IMR-90 (cell line): Measurements from ENCODE around the gene TBC1D16. TPM values are rescaled to one million over a fixed set of nuclear protein-coding genes. Genes with fewer than 3 reads are reported as not detected.
"Not testable (repeated sequence)": the region's sequence is repeated elsewhere in the genome, so short reads cannot be mapped to it uniquely, and the experiment has no call there.

ENCODE experiments used
- ATAC-seq: fragments of 200-7000 bp; cut with Tn5 transposase; 2 replicates; pipeline ENCODE4 v1.9.1; 2020; ENCODE audit warnings: low read depth, mild to moderate bottlenecking, moderate library complexity
- BruUV-seq: library from RNA; stranded (reverse); fragments of 400-500 nt; replicated peaks from 2 replicates; lab custom pipeline; 2021; lab: Mats Ljungman, UMichigan
- CTCF ChIA-PET: fragments of 300-600 bp; formaldehyde crosslinking; extraction: SDS; loops from one replicate; lab custom pipeline; 2021; ENCODE audit warnings: antibody characterized with exemption; lab: Yijun Ruan, JAX
- POLR2A ChIA-PET: fragments of 300-600 bp; sonication (Branson Sonifier 250); formaldehyde crosslinking; loops from one replicate; lab custom pipeline; 2022; ENCODE audit warnings: antibody characterized with exemption; ENCODE audit not compliant: unreplicated experiment; lab: Charles Lee
- DNase-seq: peaks from one replicate; pipeline ENCODE4 v3.0.0; 2013
- H2AFZ ChIP-seq: replicated peaks from 2 replicates; pipeline ENCODE3; 2013; ENCODE audit warnings: low read length, mild to moderate bottlenecking; ENCODE audit not compliant: poor library complexity
- H2AK5ac ChIP-seq: 2 replicates; pipeline ENCODE4 v1.6.1; 2013; ENCODE audit warnings: low read depth, low read length, inconsistent platforms
- H2AK9ac ChIP-seq: replicated peaks from 2 replicates; pipeline ENCODE3; 2013; ENCODE audit warnings: mild to moderate bottlenecking, low read depth, low read length, moderate library complexity; ENCODE audit not compliant: poor library complexity
- H2BK120ac ChIP-seq: 2 replicates; pipeline ENCODE4 v1.6.1; 2013; ENCODE audit warnings: low read depth, low read length, inconsistent platforms
- H2BK15ac ChIP-seq: 3 replicates; pipeline ENCODE4 v1.6.1; 2013; ENCODE audit warnings: low read depth, low read length, inconsistent platforms
- H2BK20ac ChIP-seq: 2 replicates; pipeline ENCODE4 v1.6.1; 2013; ENCODE audit warnings: low read depth, mild to moderate bottlenecking, inconsistent platforms, low read length, moderate library complexity
- H2BK5ac ChIP-seq: 2 replicates; pipeline ENCODE4 v1.6.1; 2013; ENCODE audit warnings: mild to moderate bottlenecking, low read depth, low read length, inconsistent platforms; ENCODE audit not compliant: poor library complexity, severe bottlenecking
- H3K14ac ChIP-seq: replicated peaks from 2 replicates; pipeline ENCODE4 v1.6.1; 2013; ENCODE audit warnings: low read depth, low read length, inconsistent platforms
- H3K18ac ChIP-seq: 2 replicates; pipeline ENCODE4 v1.6.1; 2013; ENCODE audit warnings: low read depth, low read length, control low read depth
- H3K23ac ChIP-seq: 2 replicates; pipeline ENCODE4 v1.6.1; 2013; ENCODE audit warnings: low read depth, low read length, inconsistent platforms
- H3K27ac ChIP-seq: 2 replicates; pipeline ENCODE4 v1.5.1; 2013; ENCODE audit warnings: mild to moderate bottlenecking, control low read depth, low read length; ENCODE audit not compliant: insufficient read depth
- H3K27me3 ChIP-seq: 2 replicates; pipeline ENCODE4 v1.6.1; 2013; ENCODE audit warnings: low read length; ENCODE audit not compliant: control insufficient read depth, insufficient read depth
- H3K36me3 ChIP-seq: 2 replicates; pipeline ENCODE4 v1.6.1; 2013; ENCODE audit warnings: low read length, mixed read lengths; ENCODE audit not compliant: control insufficient read depth, insufficient read depth
- H3K4ac ChIP-seq: 2 replicates; pipeline ENCODE4 v1.6.1; 2013; ENCODE audit warnings: low read depth, low read length, inconsistent platforms
- H3K4me1 ChIP-seq: 2 replicates; pipeline ENCODE4 v1.6.1; 2013; ENCODE audit warnings: low read length, mixed read lengths; ENCODE audit not compliant: control insufficient read depth, insufficient read depth
- H3K4me2 ChIP-seq: 2 replicates; pipeline ENCODE4 v1.6.1; 2013; ENCODE audit warnings: low read depth, mild to moderate bottlenecking, control low read depth, low read length, moderate library complexity
- H3K4me3 ChIP-seq: 2 replicates; pipeline ENCODE4 v1.5.1; 2013; ENCODE audit warnings: low read depth, mild to moderate bottlenecking, control low read depth, low read length, moderate library complexity; ENCODE audit not compliant: insufficient read depth
- H3K56ac ChIP-seq: 2 replicates; pipeline ENCODE4 v1.6.1; 2013; ENCODE audit warnings: low read length, inconsistent platforms; ENCODE audit not compliant: insufficient read depth; ENCODE audit errors: extremely low read depth
- H3K79me1 ChIP-seq, 2 experiments: 2 replicates each; pipeline ENCODE4 v1.6.1; 2013; ENCODE audit warnings: low read length in 2 of 2, inconsistent platforms in 1 of 2, low read depth in 1 of 2
- H3K9ac ChIP-seq: 2 replicates; pipeline ENCODE4 v1.6.1; 2013; ENCODE audit warnings: low read depth, low read length, control low read depth
- H3K9me1 ChIP-seq: 2 replicates; pipeline ENCODE4 v1.6.1; 2013; ENCODE audit warnings: low read length, inconsistent platforms; ENCODE audit not compliant: insufficient read depth
- H3K9me3 ChIP-seq: 2 replicates; pipeline ENCODE4 v1.6.1; 2013; ENCODE audit warnings: low read length; ENCODE audit not compliant: control insufficient read depth, insufficient read depth
- H4K20me1 ChIP-seq: 2 replicates; pipeline ENCODE4 v1.6.1; 2013; ENCODE audit warnings: low read length, inconsistent platforms; ENCODE audit not compliant: insufficient read depth
- H4K5ac ChIP-seq: 2 replicates; pipeline ENCODE4 v1.6.1; 2013; ENCODE audit warnings: mild to moderate bottlenecking, low read depth, low read length, control low read depth
- H4K8ac ChIP-seq, 2 experiments: 2 replicates each; pipeline ENCODE4 v1.6.1; 2013; ENCODE audit warnings: low read depth in 2 of 2, low read length in 2 of 2, control low read depth in 1 of 2, inconsistent platforms in 1 of 2
- H4K91ac ChIP-seq: 2 replicates; pipeline ENCODE4 v1.6.1; 2013; ENCODE audit warnings: low read depth, low read length, inconsistent platforms; ENCODE audit not compliant: insufficient read depth
- WGBS, 2 experiments: methylation state at CpG; one replicate each; pipeline versions ENCODE4 v1.1.5 to v1.1.7; 2013; ENCODE audit warnings: missing lambda C conversion rate in 2 of 2; ENCODE audit not compliant: insufficient read length in 1 of 2; ENCODE audit errors: extremely low coverage in 2 of 2; 5-methylcytosine and 5-hydroxymethylcytosine counted together
- dilution Hi-C: fragments of 300-500 bp; cut with HindIII; formaldehyde crosslinking; loops from one replicate; pipeline ENCODE4 v1.14.3; 2018; ENCODE audit warnings: low sequenced_read_pairs; ENCODE audit not compliant: unreplicated experiment
- in situ Hi-C: fragments of 300-500 bp; cut with MboI; formaldehyde crosslinking; loops from 3 replicates; pipeline ENCODE4 v1.14.3; 2019; ENCODE audit warnings: low sequenced_read_pairs, inconsistent platforms, mixed read lengths
- intact Hi-C: fragments of 100-400 bp; cut with micrococcal nuclease; formaldehyde crosslinking; loops from 2 replicates; pipeline ENCODE4 v1.10.0; 2022
- polyA plus RNA-seq, 3 experiments: library from polyadenylated mRNA; depleted of rRNA; stranded (reverse); fragments of >200 nt; gene quantifications; 2 replicates each; pipeline ENCODE4 v1.2.3, GENCODE V29; 2012; ENCODE audit warnings: low replicate concordance in 1 of 3
- total RNA-seq: library from RNA; depleted of rRNA; stranded (reverse); fragments of >200 nt; gene quantifications from 2 replicates; pipeline ENCODE4 v1.2.3, GENCODE V29; 2012

Gene TBC1D16
- total and polyA plus RNA-seq, 2 of the 4 experiments (the other 2 are of a cell fraction): 10.1 to 16.7 TPM

DNA sequence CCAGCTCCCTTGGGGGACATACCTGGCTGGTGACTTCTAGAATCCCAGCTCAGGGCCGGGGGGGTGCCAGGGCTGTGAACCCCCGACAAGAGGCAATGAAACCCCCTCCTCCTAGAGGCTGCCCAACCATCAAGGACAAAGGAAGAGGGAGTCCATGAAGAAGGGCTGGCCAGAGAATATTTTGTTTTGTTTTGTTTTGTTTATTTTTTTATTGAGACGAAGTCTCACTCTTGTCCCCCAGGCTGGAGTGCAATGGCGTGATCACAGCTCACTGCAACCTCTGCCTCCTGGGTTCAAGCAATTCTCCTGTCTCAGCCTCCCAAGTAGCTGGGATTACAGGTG lies 41.5 kb downstream of the TBC1D16 start:
- peak overlapping the region; percentile 74 for H2AK9ac ChIP-seq
- H3K36me3 ChIP-seq, H3K4me3 ChIP-seq, H3K9me3 ChIP-seq, in situ Hi-C loops, H3K4me2 ChIP-seq, H2AFZ ChIP-seq, H2BK20ac ChIP-seq, H2BK5ac ChIP-seq, dilution Hi-C loops, H4K20me1 ChIP-seq, H3K27me3 ChIP-seq, DNase-seq, BruUV-seq, ATAC-seq: not testable (repeated sequence)
- H3K14ac ChIP-seq: peak overlapping the region; percentile 98
- H2BK15ac ChIP-seq: peak overlapping the region; percentile 82; the same call in 2 of the 3 replicates
- intact Hi-C loops: loop anchor here (5.0 kb wide), 1 partner anchor 602 kb away; no protein-coding TSS in a partner anchor
- peak overlapping the region; percentile 96 for H2BK120ac ChIP-seq
- H3K23ac ChIP-seq: peak overlapping the region; percentile 98; the same call in 1 of the 2 replicates
- H3K56ac ChIP-seq: peak overlapping the region; percentile 32; the same call in 1 of the 2 replicates
- H3K4ac ChIP-seq: peak overlapping the region; percentile 99
- peaks cover 3 to 24% of the 10 kb centered on the region in 2 experiments; a peak in 3 of 4 replicates for H3K79me1 ChIP-seq
- POLR2A ChIA-PET: interaction anchor here (0.8 kb wide), 1 partner anchor 147 kb away, joined by 3 read pairs; no protein-coding TSS in a partner anchor
- H4K5ac ChIP-seq: peak overlapping the region; percentile 75
- CTCF ChIA-PET: interaction anchor here (0.6 to 2.5 kb wide), 5 partner anchors 8 to 154 kb away, joined by 3 to 12 read pairs (median 3); partner anchors contain the start of gene CBX4
- peak overlapping the region; percentile 38; the same call in 1 of the 2 replicates for H3K18ac ChIP-seq
- no CpG with 5 or more reads among the region's 4 CpGs for WGBS, 2 experiments
- peak overlapping the region; percentile 66 to 96; a peak in 3 of 4 replicates for H4K8ac ChIP-seq
- H3K27ac ChIP-seq: peak overlapping the region; percentile 71; the same call in 1 of the 2 replicates
- H3K9ac ChIP-seq: peak overlapping the region; percentile 47
- H4K91ac ChIP-seq: peak overlapping the region; percentile 98
- peaks cover 26% of the 10 kb centered on the region for H3K4me1 ChIP-seq
- peak overlapping the region; percentile 84; the same call in 1 of the 2 replicates for H2AK5ac ChIP-seq
- H3K9me1 ChIP-seq: peaks cover 15% of the 10 kb centered on the region
